Measurements from ENCODE around the gene GHRL. TPM values are rescaled to one million over a fixed set of nuclear protein-coding genes. Genes with fewer than 3 reads are reported as not detected.

Gene GHRL
- total RNA-seq, 1 donor from 2014 or later: not detected

DNA sequence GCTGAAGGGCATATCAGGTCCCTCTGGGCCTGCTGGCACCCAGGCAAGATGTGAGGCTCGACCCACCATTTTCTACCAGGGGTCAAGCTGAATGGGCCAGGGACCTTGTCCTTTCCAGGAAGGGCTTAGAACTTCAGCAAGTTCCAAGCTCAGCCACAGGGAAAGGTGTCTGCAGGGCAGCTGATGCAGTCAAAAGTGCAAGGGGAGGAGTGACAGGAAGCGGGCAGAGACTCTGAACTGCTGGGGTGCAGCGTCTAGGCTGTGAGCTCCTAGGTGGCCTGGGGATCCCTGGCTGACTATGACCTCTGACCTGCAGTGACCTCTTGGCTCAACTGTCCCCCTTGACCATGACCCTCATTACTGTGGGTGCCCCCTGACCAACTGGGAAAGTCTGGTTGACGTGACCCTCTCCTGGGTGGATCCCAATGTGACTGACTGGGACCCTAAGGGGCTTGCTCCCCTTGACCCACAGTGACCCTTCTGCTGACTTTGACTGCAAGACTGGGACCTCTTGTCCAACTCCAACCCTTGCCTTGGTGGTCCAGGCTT lies 42.5 kb upstream of the GHRL start:
- no peak for DNase-seq (ENCODE audit: low spot score)
- H3K27ac Mint-ChIP-seq (ENCODE audit: unreplicated experiment): no peak overlapping the region
- TF ChIP-seq, protein P1, sequence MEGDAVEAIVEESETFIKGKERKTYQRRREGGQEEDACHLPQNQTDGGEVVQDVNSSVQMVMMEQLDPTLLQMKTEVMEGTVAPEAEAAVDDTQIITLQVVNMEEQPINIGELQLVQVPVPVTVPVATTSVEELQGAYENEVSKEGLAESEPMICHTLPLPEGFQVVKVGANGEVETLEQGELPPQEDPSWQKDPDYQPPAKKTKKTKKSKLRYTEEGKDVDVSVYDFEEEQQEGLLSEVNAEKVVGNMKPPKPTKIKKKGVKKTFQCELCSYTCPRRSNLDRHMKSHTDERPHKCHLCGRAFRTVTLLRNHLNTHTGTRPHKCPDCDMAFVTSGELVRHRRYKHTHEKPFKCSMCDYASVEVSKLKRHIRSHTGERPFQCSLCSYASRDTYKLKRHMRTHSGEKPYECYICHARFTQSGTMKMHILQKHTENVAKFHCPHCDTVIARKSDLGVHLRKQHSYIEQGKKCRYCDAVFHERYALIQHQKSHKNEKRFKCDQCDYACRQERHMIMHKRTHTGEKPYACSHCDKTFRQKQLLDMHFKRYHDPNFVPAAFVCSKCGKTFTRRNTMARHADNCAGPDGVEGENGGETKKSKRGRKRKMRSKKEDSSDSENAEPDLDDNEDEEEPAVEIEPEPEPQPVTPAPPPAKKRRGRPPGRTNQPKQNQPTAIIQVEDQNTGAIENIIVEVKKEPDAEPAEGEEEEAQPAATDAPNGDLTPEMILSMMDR (IDR thresholded peaks at IDR 0.05): no peak
- H3K4me1 Mint-ChIP-seq (ENCODE audit: low read depth): no peaks in the 10 kb centered on the region
- no peak overlapping the region for H3K4me3 Mint-ChIP-seq (ENCODE audit: unreplicated experiment)
- H3K27me3 Mint-ChIP-seq (ENCODE audit: low read depth): peaks cover 39% of the 10 kb centered on the region
- no peaks in the 10 kb centered on the region for H3K9me3 Mint-ChIP-seq (ENCODE audit: low read depth)
- H3K36me3 Mint-ChIP-seq (ENCODE audit: low read depth): no peaks in the 10 kb centered on the region

DNA sequence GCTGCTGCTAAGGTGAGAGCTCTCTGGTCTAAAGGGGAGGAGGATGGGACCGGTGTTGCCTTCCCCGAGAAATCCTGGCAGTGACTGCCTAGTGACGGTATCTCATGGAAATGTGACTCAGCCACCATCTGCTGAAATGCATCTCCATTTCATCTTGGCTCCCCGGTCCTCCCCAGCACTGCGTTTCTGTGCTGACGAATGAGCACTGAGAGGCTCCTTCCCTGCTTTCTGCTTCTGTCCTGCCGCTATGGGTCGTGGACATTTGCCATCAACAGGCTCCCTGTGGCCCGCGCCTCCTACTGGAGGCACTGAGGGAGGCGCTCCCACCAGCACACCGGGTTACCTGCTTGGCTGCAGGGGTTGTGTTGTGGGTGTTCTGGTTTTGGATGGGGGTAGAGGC lies 41.7 kb upstream of the GHRL start:
- H3K4me1 Mint-ChIP-seq (ENCODE audit: low read depth): no peaks in the 10 kb centered on the region
- TF ChIP-seq, protein P1 (IDR thresholded peaks at IDR 0.05): peak; percentile 46
- H3K27ac Mint-ChIP-seq (ENCODE audit: unreplicated experiment): no peak overlapping the region
- no peak for DNase-seq (ENCODE audit: low spot score)
- H3K4me3 Mint-ChIP-seq (ENCODE audit: unreplicated experiment): no peak overlapping the region
- peaks cover 45% of the 10 kb centered on the region for H3K27me3 Mint-ChIP-seq (ENCODE audit: low read depth)
- H3K36me3 Mint-ChIP-seq (ENCODE audit: low read depth): no peaks in the 10 kb centered on the region
- no peaks in the 10 kb centered on the region for H3K9me3 Mint-ChIP-seq (ENCODE audit: low read depth)

DNA sequence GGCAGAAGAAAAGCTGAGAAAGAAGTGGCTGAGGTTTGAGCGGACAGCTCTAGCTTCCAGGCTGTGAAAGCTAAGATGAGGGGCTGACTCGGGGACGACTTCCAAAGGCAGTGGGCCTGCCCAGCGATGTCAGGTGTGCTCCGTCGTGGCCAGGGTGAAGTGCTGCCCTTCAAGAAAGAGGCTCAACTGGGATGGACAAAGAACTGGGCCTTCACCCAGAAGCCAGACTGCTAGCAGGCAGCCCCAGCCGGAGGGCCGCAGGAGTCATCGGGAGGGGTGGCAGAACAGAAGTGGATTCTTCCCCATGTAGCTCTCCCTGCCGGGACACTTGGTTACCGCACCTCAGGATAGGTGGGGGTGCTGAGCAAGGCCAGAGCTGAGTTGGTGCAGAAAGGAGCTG lies 41.3 kb upstream of the GHRL start:
- TF ChIP-seq, protein P1 (IDR thresholded peaks at IDR 0.05): no peak
- DNase-seq (ENCODE audit: low spot score): peak; percentile 70
- Mint-ChIP-seq H3K27ac (ENCODE audit: unreplicated experiment) (no peak overlapping the region), H3K27me3 (ENCODE audit: low read depth) (peaks cover 49% of the 10 kb centered on the region), H3K4me3 (ENCODE audit: unreplicated experiment) (no peak overlapping the region), H3K4me1 (ENCODE audit: low read depth) (no peaks in the 10 kb centered on the region), H3K9me3 (ENCODE audit: low read depth) (no peaks in the 10 kb centered on the region), H3K36me3 (ENCODE audit: low read depth) (no peaks in the 10 kb centered on the region)

DNA sequence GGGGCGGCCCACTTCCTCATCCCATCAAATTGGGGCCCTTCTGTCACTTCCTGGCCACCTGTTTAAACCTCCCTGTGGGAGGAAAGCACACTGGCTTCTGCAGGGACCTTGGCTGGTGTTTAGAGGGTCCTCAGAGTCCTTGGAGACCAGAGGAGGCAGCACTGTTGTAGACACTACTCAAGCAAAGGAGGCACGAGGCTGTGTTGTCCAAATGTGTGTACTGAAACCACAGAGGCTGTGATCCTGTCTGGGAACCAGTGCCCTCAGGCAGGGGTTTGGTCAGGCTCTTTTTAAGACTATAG lies 40.6 kb upstream of the GHRL start:
- no peaks in the 10 kb centered on the region for H3K4me1 Mint-ChIP-seq (ENCODE audit: low read depth)
- no peaks in the 10 kb centered on the region for H3K36me3 Mint-ChIP-seq (ENCODE audit: low read depth)
- no peak for DNase-seq (ENCODE audit: low spot score)
- H3K9me3 Mint-ChIP-seq (ENCODE audit: low read depth): no peaks in the 10 kb centered on the region
- H3K27me3 Mint-ChIP-seq (ENCODE audit: low read depth): peaks cover 56% of the 10 kb centered on the region
- no peak overlapping the region for H3K4me3 Mint-ChIP-seq (ENCODE audit: unreplicated experiment)
- no peak overlapping the region for H3K27ac Mint-ChIP-seq (ENCODE audit: unreplicated experiment)
- TF ChIP-seq, protein P1 (IDR thresholded peaks at IDR 0.05): no peak

DNA sequence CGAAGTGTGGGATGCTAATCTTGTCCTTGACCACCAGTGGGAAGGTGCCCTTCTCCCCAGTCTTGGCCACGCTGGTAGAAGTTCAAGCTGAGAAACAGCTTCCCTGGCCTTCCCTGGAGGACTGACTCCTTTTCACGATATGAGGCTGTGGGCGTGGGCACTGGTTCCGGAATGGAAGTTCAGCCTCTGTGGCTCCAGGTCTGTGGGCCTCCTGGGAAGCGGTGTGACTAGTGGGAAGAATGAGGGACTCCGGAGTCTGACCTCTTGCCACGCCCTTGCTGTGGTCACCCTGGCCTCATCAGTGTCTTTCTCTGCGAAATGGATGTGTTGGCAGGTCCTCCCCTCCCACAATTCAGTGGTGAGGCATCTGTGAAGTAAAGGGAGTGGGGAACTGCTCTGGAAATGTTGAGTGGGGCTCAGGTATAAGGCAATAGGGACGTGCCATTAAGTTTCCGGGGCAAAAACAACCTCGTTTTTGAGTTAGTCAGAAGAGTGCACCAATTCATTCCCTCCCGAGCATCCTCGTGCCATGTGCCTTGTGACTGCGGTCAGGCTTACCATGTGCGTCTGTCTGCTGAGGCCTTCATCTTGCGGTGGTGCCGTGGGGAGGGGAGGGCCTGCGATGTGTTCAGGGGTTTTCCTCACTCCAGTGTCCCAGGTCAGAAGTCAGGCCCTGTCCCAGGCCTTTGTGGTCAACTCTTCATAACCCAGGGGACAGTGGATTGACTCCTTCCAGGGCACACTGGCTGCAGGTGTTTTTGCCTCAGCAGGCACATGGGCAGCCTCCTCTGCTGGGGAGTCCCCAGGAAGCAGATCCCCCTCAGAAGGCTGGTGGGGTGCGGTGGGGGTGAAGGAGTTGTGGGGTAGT lies 40.0 kb upstream of the GHRL start:
- H3K4me1 Mint-ChIP-seq (ENCODE audit: low read depth): no peaks in the 10 kb centered on the region
- DNase-seq (ENCODE audit: low spot score): peak; percentile 69
- H3K27ac Mint-ChIP-seq (ENCODE audit: unreplicated experiment): no peak overlapping the region
- H3K27me3 Mint-ChIP-seq (ENCODE audit: low read depth): peaks cover 57% of the 10 kb centered on the region
- no peaks in the 10 kb centered on the region for H3K36me3 Mint-ChIP-seq (ENCODE audit: low read depth)
- TF ChIP-seq, protein P1 (IDR thresholded peaks at IDR 0.05): no peak
- H3K9me3 Mint-ChIP-seq (ENCODE audit: low read depth): no peaks in the 10 kb centered on the region
- no peak overlapping the region for H3K4me3 Mint-ChIP-seq (ENCODE audit: unreplicated experiment)

All from chondrocyte (in vitro differentiated cells).